SU-DHL-6 (cell line): Measurements from ENCODE around the gene PRCD.

Source experiments
- H2AFZ ChIP-seq: fragments of 200-600 bp; sonication (generic); 2 replicates; pipeline ENCODE4 v1.6.1; 2014; ENCODE audit warnings: low read depth, mild to moderate bottlenecking, moderate library complexity, mixed read lengths, antibody characterized with exemption, low read length; ENCODE audit not compliant: severe bottlenecking
- H3F3A ChIP-seq: fragments of 200-600 bp; shearing (Covaris generic); 2 replicates; pipeline ENCODE4 v1.6.0; 2016; ENCODE audit warnings: antibody characterized with exemption, mild to moderate bottlenecking; ENCODE audit not compliant: insufficient read depth
- H3K27ac ChIP-seq: fragments of 200-600 bp; sonication (generic); 2 replicates; pipeline ENCODE4 v1.5.1; 2016; ENCODE audit warnings: low read depth, mild to moderate bottlenecking, low read length, moderate library complexity, mixed read lengths
- H3K27me3 ChIP-seq: fragments of 200-600 bp; sonication (generic), shearing (Covaris generic); 2 replicates; pipeline ENCODE4 v1.6.0; 2014; ENCODE audit warnings: mild to moderate bottlenecking, low read length
- H3K36me3 ChIP-seq: fragments of 200-600 bp; sonication (generic); 2 replicates; pipeline ENCODE4 v1.6.1; 2014; ENCODE audit warnings: mild to moderate bottlenecking, low read length, mixed read lengths
- H3K4me2 ChIP-seq: fragments of 300-600, 200-600 bp; shearing (Covaris generic), sonication (generic); 2 replicates; pipeline ENCODE4 v1.6.0; 2014; ENCODE audit warnings: low read length, low read depth, mild to moderate bottlenecking; ENCODE audit not compliant: poor library complexity, severe bottlenecking
- H3K4me3 ChIP-seq: fragments of 200-600 bp; sonication (generic); 2 replicates; pipeline ENCODE4 v1.5.1; 2014; ENCODE audit warnings: antibody characterized with exemption, low read length, mild to moderate bottlenecking, mixed read lengths; ENCODE audit not compliant: insufficient read depth, poor library complexity, severe bottlenecking
- H3K79me2 ChIP-seq: fragments of 200-600 bp; sonication (generic); 2 replicates; pipeline ENCODE4 v1.6.1; 2014; ENCODE audit warnings: mild to moderate bottlenecking, low read length, moderate library complexity; ENCODE audit not compliant: insufficient read depth
- H3K9ac ChIP-seq: fragments of 200-600 bp; sonication (generic); 2 replicates; pipeline ENCODE4 v1.7.0; 2014; ENCODE audit warnings: mild to moderate bottlenecking, low read length
- H3K9me2 ChIP-seq: fragments of 200-600 bp; sonication (generic); replicated peaks from 2 replicates; pipeline ENCODE4 v1.6.1; 2014; ENCODE audit warnings: low read length; ENCODE audit not compliant: insufficient read depth
- H3K9me3 ChIP-seq: fragments of 200-600 bp; sonication (generic); 2 replicates; pipeline ENCODE4 v1.6.1; 2014; ENCODE audit warnings: low read length, mixed read lengths; ENCODE audit not compliant: insufficient read depth
- H4K20me1 ChIP-seq: fragments of 200-600 bp; sonication (generic); 2 replicates; pipeline ENCODE4 v1.6.1; 2014; ENCODE audit warnings: low read depth, mild to moderate bottlenecking, antibody characterized with exemption, low read length, moderate library complexity, mixed read lengths
- CTCF ChIP-seq: fragments of 200-600 bp; sonication (generic); IDR thresholded peaks from one replicate; pipeline ENCODE4 v1.5.1; 2017; ENCODE audit warnings: antibody characterized with exemption, mild to moderate bottlenecking, low read length, moderate library complexity; ENCODE audit not compliant: insufficient read depth, poor library complexity, severe bottlenecking
- EZH2phosphoT487 ChIP-seq: fragments of 200-600 bp; sonication (generic), shearing (Covaris generic); conservative IDR thresholded peaks from 2 replicates; pipeline ENCODE4 v1.6.1; 2018; ENCODE audit warnings: mild to moderate bottlenecking, antibody characterized with exemption, low read length, moderate library complexity, mixed read lengths

PRCD gene

GRCh38 chr17:76530095-76530723 lies 9.6 kb upstream of the PRCD start:
- H3K79me2 ChIP-seq, result no peaks in the 10 kb centered on the region
- H2AFZ ChIP-seq, result no peak overlapping the region
- H3K9me3 ChIP-seq, result no peaks in the 10 kb centered on the region
- H3F3A ChIP-seq, result no peaks in the 10 kb centered on the region
- H3K4me3 ChIP-seq, result no peak overlapping the region
- H3K27me3 ChIP-seq, result no peaks in the 10 kb centered on the region
- H3K27ac ChIP-seq, result no peak overlapping the region
- TF ChIP-seq EZH2phosphoT487, result no peak
- no peak for TF ChIP-seq CTCF
- H4K20me1 ChIP-seq, result no peaks in the 10 kb centered on the region
- no peak overlapping the region for H3K4me2 ChIP-seq
- H3K9me2 ChIP-seq, result no peaks in the 10 kb centered on the region
- no peaks in the 10 kb centered on the region for H3K36me3 ChIP-seq
- H3K9ac ChIP-seq, result no peak overlapping the region

GRCh38 chr17:76530811-76531485 lies 8.9 kb upstream of the PRCD start:
- no peak overlapping the region for H3K9ac ChIP-seq
- TF ChIP-seq CTCF (no peak), EZH2phosphoT487 (no peak)
- H3K79me2 ChIP-seq, result no peaks in the 10 kb centered on the region
- H3K27me3 ChIP-seq, result no peaks in the 10 kb centered on the region
- no peak overlapping the region for H3K4me2 ChIP-seq
- H3K27ac ChIP-seq, result no peak overlapping the region
- no peak overlapping the region for H2AFZ ChIP-seq
- H3K36me3 ChIP-seq, result no peaks in the 10 kb centered on the region
- H3K4me3 ChIP-seq, result no peak overlapping the region
- no peaks in the 10 kb centered on the region for H3K9me3 ChIP-seq
- no peaks in the 10 kb centered on the region for H4K20me1 ChIP-seq
- H3K9me2 ChIP-seq, result no peaks in the 10 kb centered on the region
- no peaks in the 10 kb centered on the region for H3F3A ChIP-seq

GRCh38 chr17:76531486-76532038 lies 8.3 kb upstream of the PRCD start:
- Histone ChIP-seq H3K79me2 (no peaks in the 10 kb centered on the region), H3K9me3 (no peaks in the 10 kb centered on the region), H3K4me2 (no peak overlapping the region), H3K9ac (no peak overlapping the region), H3K9me2 (no peaks in the 10 kb centered on the region), H3K36me3 (no peaks in the 10 kb centered on the region), H4K20me1 (no peaks in the 10 kb centered on the region), H3F3A (no peaks in the 10 kb centered on the region), H3K27me3 (no peaks in the 10 kb centered on the region), H3K27ac (no peak overlapping the region), H2AFZ (no peak overlapping the region), H3K4me3 (no peak overlapping the region)
- TF ChIP-seq CTCF (no peak), EZH2phosphoT487 (no peak)
